Esophagus muscularis mucosa (tissue), 3 donors: ENCODE data around the gene S100A7.

Source experiments
- CTCF ChIP-seq, 3 experiments: fragments of 200-600 bp in 2 of 3; fragments of 450-650 bp in 1 of 3; sonication (generic) in 2 of 3; IDR thresholded peaks; one replicate each; pipeline ENCODE4 v1.5.1; 2017 to 2019; ENCODE audit warnings: antibody characterized with exemption in 3 of 3, mild to moderate bottlenecking in 2 of 3, moderate library complexity in 1 of 3
- POLR2A ChIP-seq: fragments of 450-650 bp; IDR thresholded peaks from one replicate; pipeline ENCODE4 v1.6.1; 2017; ENCODE audit warnings: antibody characterized with exemption, moderate library complexity, mild to moderate bottlenecking, low read depth

GRCh38 chr1:153475282-153475681 is 14.8 kb upstream of the S100A7 start:
- TF ChIP-seq CTCF (IDR thresholded peaks at IDR 0.05) (no peak), POLR2A (no peak)
